Measurements from ENCODE around the gene SEC14L1. TPM values are rescaled to one million over a fixed set of nuclear protein-coding genes. Genes with fewer than 3 reads are reported as not detected.

SEC14L1 gene
- total RNA-seq, 1 experiment from 2014 or later: 58.6 TPM

- Histone ChIP-seq H3K79me2 (ENCODE audit: insufficient read depth, low read length) (peaks cover 4% of the 10 kb centered on the region; the same call in 1 of the 2 replicates), H2BK5ac (ENCODE audit: insufficient read length, low read length) (no peak overlapping the region), H3K9me3 (ENCODE audit: control insufficient read depth, low read depth, low read length) (no peaks in the 10 kb centered on the region), H4K5ac (ENCODE audit: insufficient read length, low read depth, low read length) (no peak overlapping the region), H3K27me3 (ENCODE audit: insufficient read depth, low read length) (no peaks in the 10 kb centered on the region), H3K4me1 (ENCODE audit: insufficient read depth, low read length) (peaks cover 13% of the 10 kb centered on the region; the same call in 1 of the 2 replicates), H3K23ac (ENCODE audit: insufficient read length, low read depth, low read length) (no peak overlapping the region), H2BK12ac (ENCODE audit: insufficient read length, low read depth, low read length) (no peak overlapping the region), H2BK120ac (ENCODE audit: low read depth, low read length, poor library complexity, severe bottlenecking) (no peak overlapping the region), H4K20me1 (ENCODE audit: control insufficient read depth, insufficient read depth, insufficient read length) (peaks cover 2% of the 10 kb centered on the region), H2AFZ (ENCODE audit: low read length) (no peak overlapping the region), H3K9ac (ENCODE audit: extremely low read depth, insufficient read length, low read length) (no peak overlapping the region), H3K79me1 (ENCODE audit: insufficient read depth, low read depth, low read length, poor library complexity, severe bottlenecking) (no peaks in the 10 kb centered on the region), H2BK15ac (ENCODE audit: low read depth, low read length) (no peak overlapping the region), H2AK5ac (ENCODE audit: insufficient read length, low read length) (no peak overlapping the region), H2BK20ac (ENCODE audit: low read depth, low read length, poor library complexity, severe bottlenecking) (no peak overlapping the region), H3K14ac (ENCODE audit: insufficient read depth, low read length) (no peak overlapping the region), H3K4ac (ENCODE audit: low read depth, low read length) (no peak overlapping the region), H3K27ac (ENCODE audit: insufficient read length, low read depth, low read length) (no peak overlapping the region), H4K91ac (ENCODE audit: insufficient read length, low read depth, low read length) (no peak overlapping the region), H3K56ac (ENCODE audit: insufficient read length, low read depth, low read length) (no peak overlapping the region), H4K8ac (replicated peaks; ENCODE audit: insufficient read length, low read depth, low read length) (no peak overlapping the region), H3K23me2 (ENCODE audit: insufficient read length, low read depth, low read length, poor library complexity, severe bottlenecking) (no peaks in the 10 kb centered on the region), H3T11ph (ENCODE audit: low read length) (no peak overlapping the region), H3K4me2 (ENCODE audit: insufficient read depth, insufficient read length, low read length) (no peak overlapping the region), H3K18ac (ENCODE audit: insufficient read length, low read depth, low read length) (no peak overlapping the region)
- H3K36me3 Mint-ChIP-seq (ENCODE audit: insufficient read depth in 1 of 3, low read depth in 3 of 3): peaks cover 0 to 36% (median 35%) of the 10 kb centered on the region in 3 experiments; a peak in 5 of 7 replicates
- no peak overlapping the region for H3K27ac Mint-ChIP-seq
- H3K9me3 Mint-ChIP-seq: no peaks in the 10 kb centered on the region
- TF ChIP-seq CTCF (conservative IDR thresholded peaks at IDR 0.05): no peak
- WGBS (ENCODE audit: extremely low coverage, insufficient read length, low lambda C conversion rate): no CpG with 5 or more reads among the region's 15 CpGs
- H3K27me3 Mint-ChIP-seq (ENCODE audit: low read depth): no peaks in the 10 kb centered on the region
- peaks cover 31 to 38% of the 10 kb centered on the region in 2 experiments for H3K4me1 Mint-ChIP-seq
- H3K4me3 Mint-ChIP-seq: no peak overlapping the region
- DNase-seq: no peak
Observed at GRCh38 chr17:77148077-77148939, 7.5 kb downstream of the SEC14L1 start.
